AG09309 (cell line): ENCODE data around the gene RBM8A.

ENCODE experiments used
- DNase-seq: peaks from one replicate; pipeline ENCODE4 v3.0.0-alpha.2; 2010; ENCODE audit warnings: low read depth
- H3K4me3 ChIP-seq: 2 replicates; pipeline ENCODE4 v1.5.1; 2011; ENCODE audit warnings: mild to moderate bottlenecking, low read depth, low read length, moderate library complexity; ENCODE audit not compliant: control insufficient read depth
- TF ChIP-seq, protein P1 (sequence below): IDR thresholded peaks from 2 replicates; pipeline ENCODE4 v1.5.1; 2011; ENCODE audit warnings: mild to moderate bottlenecking, low read depth, low read length, inconsistent platforms; ENCODE audit not compliant: insufficient read depth, control insufficient read depth; ENCODE audit errors: missing control alignments

The RBM8A gene

DNA sequence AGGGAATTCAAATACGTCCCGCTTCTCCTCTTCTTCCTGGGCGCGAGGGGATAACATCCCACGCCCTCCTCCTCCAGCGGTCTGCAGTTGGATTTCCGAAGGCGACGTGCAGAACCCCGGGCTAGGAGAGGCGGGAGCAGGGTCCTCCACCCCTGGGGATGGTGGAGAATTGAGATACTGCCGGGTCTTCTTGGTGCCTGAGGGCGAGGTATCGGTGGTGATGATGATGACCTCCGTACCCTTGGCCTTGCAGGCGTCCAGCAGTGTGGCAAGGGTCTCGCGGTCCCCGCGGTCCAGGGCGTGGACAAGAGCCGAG is 33.8 kb upstream of the RBM8A start:
- peak overlapping the region; percentile 75 for H3K4me3 ChIP-seq
- DNase-seq = no peak
- TF ChIP-seq, protein P1, sequence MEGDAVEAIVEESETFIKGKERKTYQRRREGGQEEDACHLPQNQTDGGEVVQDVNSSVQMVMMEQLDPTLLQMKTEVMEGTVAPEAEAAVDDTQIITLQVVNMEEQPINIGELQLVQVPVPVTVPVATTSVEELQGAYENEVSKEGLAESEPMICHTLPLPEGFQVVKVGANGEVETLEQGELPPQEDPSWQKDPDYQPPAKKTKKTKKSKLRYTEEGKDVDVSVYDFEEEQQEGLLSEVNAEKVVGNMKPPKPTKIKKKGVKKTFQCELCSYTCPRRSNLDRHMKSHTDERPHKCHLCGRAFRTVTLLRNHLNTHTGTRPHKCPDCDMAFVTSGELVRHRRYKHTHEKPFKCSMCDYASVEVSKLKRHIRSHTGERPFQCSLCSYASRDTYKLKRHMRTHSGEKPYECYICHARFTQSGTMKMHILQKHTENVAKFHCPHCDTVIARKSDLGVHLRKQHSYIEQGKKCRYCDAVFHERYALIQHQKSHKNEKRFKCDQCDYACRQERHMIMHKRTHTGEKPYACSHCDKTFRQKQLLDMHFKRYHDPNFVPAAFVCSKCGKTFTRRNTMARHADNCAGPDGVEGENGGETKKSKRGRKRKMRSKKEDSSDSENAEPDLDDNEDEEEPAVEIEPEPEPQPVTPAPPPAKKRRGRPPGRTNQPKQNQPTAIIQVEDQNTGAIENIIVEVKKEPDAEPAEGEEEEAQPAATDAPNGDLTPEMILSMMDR = no peak

DNA sequence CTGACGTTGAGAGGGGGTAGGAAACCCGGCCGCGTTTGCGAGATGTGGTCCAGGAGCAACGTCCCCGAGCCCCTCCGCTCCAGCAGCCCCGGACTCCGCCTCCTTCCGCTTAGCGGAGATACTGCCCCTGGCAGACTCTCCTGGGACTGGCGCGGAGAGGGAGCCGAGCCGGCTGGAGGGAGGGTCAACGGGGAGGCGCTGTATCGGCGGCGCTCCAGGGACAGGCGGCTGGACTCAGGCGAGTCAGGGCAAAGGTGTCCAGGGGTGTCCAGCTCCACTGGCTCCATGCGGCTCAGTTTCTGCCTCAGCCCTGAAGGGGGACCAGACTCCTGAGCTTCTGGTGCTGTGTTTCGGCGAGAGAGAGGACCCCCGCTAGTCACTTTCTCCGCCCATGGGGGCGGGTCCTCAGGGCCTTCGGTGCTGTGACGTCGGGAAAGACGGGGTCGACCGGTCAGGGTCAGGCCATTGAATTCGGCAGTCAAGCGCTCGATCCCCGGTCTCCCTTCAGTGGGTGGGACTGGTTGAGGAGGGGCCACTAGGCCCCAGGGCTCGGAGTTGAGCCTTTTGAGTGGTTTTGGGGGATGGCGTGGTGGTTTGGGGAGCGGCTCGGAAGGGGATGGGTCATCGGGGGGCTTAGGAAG is 33.3 kb upstream of the RBM8A start:
- peak overlapping the region; percentile 75 for H3K4me3 ChIP-seq
- no peak for DNase-seq
- TF ChIP-seq, protein P1 = no peak

DNA sequence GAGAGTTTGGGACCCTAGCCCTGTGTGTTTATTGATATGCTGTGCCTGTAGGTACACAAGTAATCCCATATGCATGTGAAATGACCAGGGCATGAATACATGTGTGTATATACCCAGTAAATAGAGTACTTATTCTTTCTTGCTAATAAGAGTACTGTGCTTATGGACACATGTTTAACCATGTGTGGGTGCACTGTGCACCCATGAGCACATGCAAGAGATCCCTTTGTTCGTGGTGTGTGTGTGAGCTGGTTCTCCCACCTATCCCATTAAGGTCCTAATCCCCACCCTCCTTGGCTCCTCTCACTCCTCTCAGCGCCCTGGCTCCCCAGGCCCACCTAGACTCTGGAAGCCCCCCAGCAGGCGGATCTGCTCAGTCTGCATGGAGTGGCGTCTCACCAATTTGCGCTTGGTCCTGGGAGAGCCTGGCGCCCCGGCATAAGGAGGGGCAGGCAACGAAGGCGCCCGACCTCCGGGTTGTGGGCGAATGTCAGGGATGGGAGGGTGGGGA is 32.7 kb upstream of the RBM8A start:
- DNase-seq = no peak
- TF ChIP-seq, protein P1 = no peak
- peak overlapping the region; percentile 75 for H3K4me3 ChIP-seq

DNA sequence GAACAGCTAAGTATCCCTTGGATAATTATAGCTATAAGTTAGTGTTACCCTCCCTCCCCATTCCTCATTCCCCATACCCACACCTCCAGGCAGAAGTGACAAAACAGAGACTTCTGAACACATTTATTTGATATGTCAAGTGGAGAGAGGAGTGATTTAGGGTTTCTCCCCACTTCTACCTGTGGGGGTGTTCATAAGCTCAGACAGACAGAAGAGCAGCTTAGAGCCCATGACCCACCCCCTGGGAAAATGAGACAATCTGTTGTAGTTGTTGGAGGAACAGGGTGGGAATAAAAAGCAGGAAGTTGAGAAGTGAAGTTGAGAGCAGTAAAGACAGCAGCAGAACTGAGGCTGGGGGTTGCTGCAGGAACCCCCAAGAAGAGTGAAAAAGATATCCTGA is 32.0 kb upstream of the RBM8A start:
- no peak overlapping the region for H3K4me3 ChIP-seq
- TF ChIP-seq, protein P1 = no peak
- DNase-seq = no peak

DNA sequence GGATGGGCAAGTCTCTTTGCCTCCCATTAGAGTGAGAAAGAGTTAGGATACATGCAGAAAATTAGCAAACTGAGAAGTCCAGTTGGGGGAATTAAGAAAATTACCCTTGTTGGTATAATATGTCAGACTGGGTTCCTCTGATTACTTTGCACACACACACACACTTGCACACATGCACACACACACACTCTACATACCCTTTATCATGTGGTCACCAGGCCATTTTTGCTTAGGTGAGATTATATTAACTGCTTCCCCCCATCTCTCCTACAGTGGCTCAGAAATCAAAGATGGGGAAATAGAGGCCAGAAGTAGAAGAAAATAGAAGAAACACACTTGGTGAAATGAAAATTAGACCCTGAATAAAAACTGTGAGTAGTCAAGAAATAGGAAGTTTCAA is 31.4 kb upstream of the RBM8A start:
- DNase-seq = no peak
- no peak overlapping the region for H3K4me3 ChIP-seq
- TF ChIP-seq, protein P1 = no peak

DNA sequence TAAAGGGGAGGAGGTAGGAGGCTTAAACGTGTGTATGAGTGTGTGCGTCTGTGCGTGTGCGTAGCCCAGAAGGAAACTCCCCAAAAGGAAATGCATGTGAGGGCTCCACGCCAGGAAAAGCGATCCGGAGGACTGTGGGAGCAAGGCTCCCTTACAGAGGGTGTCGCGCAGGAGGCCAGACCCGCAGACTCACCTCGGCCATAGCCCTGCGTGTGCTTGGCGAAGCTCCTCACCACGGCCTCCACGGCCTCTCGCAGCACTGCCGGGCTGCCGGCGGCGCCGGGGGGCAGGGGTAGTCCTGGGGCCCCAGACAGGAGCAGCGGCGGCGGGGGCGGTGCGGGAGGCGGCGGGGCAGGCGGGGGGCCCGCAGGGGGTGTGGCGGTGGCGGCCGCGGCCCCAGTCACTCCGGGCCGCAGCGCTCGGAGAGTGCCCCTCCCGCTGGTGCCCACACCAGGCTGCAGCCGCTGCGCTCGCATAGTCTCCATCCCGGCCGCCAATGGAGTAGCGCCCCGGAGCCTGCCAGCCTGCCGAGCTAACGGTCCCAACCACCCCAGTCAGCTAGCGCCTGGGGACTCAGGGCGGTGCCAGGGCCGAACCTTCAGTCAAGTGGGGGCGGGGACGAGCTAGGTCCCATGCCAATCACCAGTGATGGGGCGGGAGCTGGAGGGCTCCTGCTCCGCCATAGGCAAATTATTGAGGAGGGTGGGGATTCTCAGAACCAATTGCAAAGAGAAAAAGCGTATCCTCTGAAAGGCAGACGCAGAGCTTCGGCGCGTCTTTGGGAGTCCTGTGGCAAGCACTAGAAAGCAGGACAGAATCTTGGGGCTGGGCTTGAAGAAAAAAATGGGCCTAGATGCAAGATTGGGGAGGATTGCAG is 30.4 kb upstream of the RBM8A start, which contains the start of gene LIX1L:
Gene LIX1L (minus strand): TSS at position 575 of the 877 bp plus-strand sequence. CDS start 90 bp downstream, at position 485.
- H3K4me3 ChIP-seq = peak within 1 kb of the TSS; percentile 76
- TF ChIP-seq, protein P1 = no peak
- DNase-seq = peak; percentile 89
